ENCODE measurements around the gene CEP78. TPM values are rescaled to one million over a fixed set of nuclear protein-coding genes. Genes with fewer than 3 reads are reported as not detected.

The CEP78 gene
- total RNA-seq, 1 donor from 2014 or later: 59.5 TPM

DNA sequence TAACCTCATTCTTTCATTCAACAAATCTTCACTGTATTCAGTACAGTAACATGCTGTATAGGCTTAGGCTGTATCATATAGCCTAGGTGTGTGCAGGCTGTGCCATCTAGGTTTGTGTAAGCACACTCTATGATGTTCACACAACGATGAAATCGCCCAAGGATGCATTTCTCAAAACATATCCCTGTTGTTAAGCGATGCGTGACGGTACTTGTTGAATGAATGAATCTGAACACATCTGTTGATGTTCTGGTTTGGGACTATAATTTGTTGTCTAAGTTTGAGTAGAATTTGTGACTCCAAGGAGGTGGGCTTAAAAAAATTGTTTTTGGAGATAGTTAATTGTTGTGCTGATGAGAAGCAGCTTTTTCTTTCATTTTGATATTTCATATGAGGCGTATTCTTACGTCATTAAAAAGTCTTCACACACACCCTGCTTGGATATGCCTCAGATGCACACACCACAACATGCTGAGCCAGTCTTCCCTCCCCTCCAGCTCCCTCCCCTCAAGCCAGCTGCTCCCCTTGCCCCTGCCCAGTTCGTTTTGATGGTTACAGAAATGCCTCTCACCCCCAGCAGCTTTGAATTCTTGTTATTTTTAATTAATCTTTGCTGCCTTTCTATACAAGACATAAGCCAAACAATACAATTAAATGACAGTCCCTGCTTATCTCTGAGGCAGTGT, 55.5 kb downstream of the CEP78 start:
- Mint-ChIP-seq H3K36me3 (ENCODE audit: insufficient read depth) (no peaks in the 10 kb centered on the region), H3K4me1 (ENCODE audit: low read depth) (peaks cover 20% of the 10 kb centered on the region), H3K4me3 (ENCODE audit: low read depth) (no peak overlapping the region), H3K27ac (no peak overlapping the region), H3K27me3 (peaks cover 6% of the 10 kb centered on the region), H3K9me3 (ENCODE audit: low read depth) (no peaks in the 10 kb centered on the region)
- no peak for TF ChIP-seq CTCF (IDR thresholded peaks at IDR 0.05; ENCODE audit: unreplicated experiment)
- DNase-seq (ENCODE audit: low spot score, unreplicated experiment): no peak

- Mint-ChIP-seq H3K27me3 (peaks cover 6% of the 10 kb centered on the region), H3K9me3 (ENCODE audit: low read depth) (no peaks in the 10 kb centered on the region), H3K4me3 (ENCODE audit: low read depth) (no peak overlapping the region), H3K4me1 (ENCODE audit: low read depth) (peaks cover 22% of the 10 kb centered on the region), H3K27ac (no peak overlapping the region), H3K36me3 (ENCODE audit: insufficient read depth) (no peaks in the 10 kb centered on the region)
- no peak for DNase-seq (ENCODE audit: low spot score, unreplicated experiment)
- no peak for TF ChIP-seq CTCF (IDR thresholded peaks at IDR 0.05; ENCODE audit: unreplicated experiment)
Measured at GRCh38 chr9:78292026-78292425, 56.2 kb downstream of the CEP78 start.

- TF ChIP-seq CTCF (IDR thresholded peaks at IDR 0.05; ENCODE audit: unreplicated experiment): no peak
- H3K4me3 Mint-ChIP-seq (ENCODE audit: low read depth): no peak overlapping the region
- DNase-seq (ENCODE audit: low spot score, unreplicated experiment): no peak
- H3K36me3 Mint-ChIP-seq (ENCODE audit: insufficient read depth): no peaks in the 10 kb centered on the region
- no peaks in the 10 kb centered on the region for H3K9me3 Mint-ChIP-seq (ENCODE audit: low read depth)
- H3K27ac Mint-ChIP-seq: no peak overlapping the region
- H3K27me3 Mint-ChIP-seq: peaks cover 6% of the 10 kb centered on the region
- H3K4me1 Mint-ChIP-seq (ENCODE audit: low read depth): peaks cover 26% of the 10 kb centered on the region
Measured at GRCh38 chr9:78292716-78293497, 57.0 kb downstream of the CEP78 start.

GRCh38 chr9:78294290-78295176, 58.7 kb downstream of the CEP78 start:
- no peaks in the 10 kb centered on the region for H3K36me3 Mint-ChIP-seq (ENCODE audit: insufficient read depth)
- no peaks in the 10 kb centered on the region for H3K9me3 Mint-ChIP-seq (ENCODE audit: low read depth)
- peaks cover 31% of the 10 kb centered on the region for H3K4me1 Mint-ChIP-seq (ENCODE audit: low read depth)
- H3K27me3 Mint-ChIP-seq: peaks cover 3% of the 10 kb centered on the region
- DNase-seq (ENCODE audit: low spot score, unreplicated experiment): no peak
- no peak for TF ChIP-seq CTCF (IDR thresholded peaks at IDR 0.05; ENCODE audit: unreplicated experiment)
- H3K27ac Mint-ChIP-seq: no peak overlapping the region
- H3K4me3 Mint-ChIP-seq (ENCODE audit: low read depth): no peak overlapping the region

DNA sequence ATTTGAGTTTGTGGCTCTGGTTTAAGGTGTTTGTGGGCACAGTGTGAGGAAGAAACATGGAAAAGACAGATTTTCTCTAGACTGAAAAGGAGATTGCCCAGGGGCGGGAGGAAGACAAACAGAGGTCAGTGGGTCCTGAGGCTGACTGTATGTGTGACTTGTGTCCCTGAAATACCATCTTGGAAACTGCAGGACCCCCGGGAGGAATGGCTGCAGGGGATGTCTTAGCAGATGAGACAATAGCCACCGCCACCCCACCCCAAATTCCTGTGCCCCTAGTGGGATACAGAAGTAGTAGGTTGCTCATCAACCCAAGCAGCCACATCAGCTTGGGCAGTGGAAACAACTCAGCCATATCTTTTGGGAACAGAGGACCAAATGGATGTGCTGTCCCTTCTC, 59.3 kb downstream of the CEP78 start:
- Mint-ChIP-seq H3K27me3 (no peaks in the 10 kb centered on the region), H3K36me3 (ENCODE audit: insufficient read depth) (no peaks in the 10 kb centered on the region), H3K4me3 (ENCODE audit: low read depth) (no peak overlapping the region), H3K9me3 (ENCODE audit: low read depth) (no peaks in the 10 kb centered on the region), H3K27ac (no peak overlapping the region), H3K4me1 (ENCODE audit: low read depth) (peaks cover 31% of the 10 kb centered on the region)
- TF ChIP-seq CTCF (IDR thresholded peaks at IDR 0.05; ENCODE audit: unreplicated experiment): no peak
- no peak for DNase-seq (ENCODE audit: low spot score, unreplicated experiment)
